Measurements from ENCODE around the gene DCANP1.

Gene DCANP1

GRCh38 chr5:135478938-135479337 is 31.8 kb upstream of the DCANP1 start:
- DNase-seq = no peak

- DNase-seq = no peak
These were observed 30.5 kb upstream of the DCANP1 start for GRCh38 chr5:135477613-135478066.

GRCh38 chr5:135476615-135477581 is 29.8 kb upstream of the DCANP1 start:
- DNase-seq = no peak

GRCh38 chr5:135473956-135474670 is 27.0 kb upstream of the DCANP1 start:
- DNase-seq = no peak

GRCh38 chr5:135472141-135472540 is 25.0 kb upstream of the DCANP1 start:
- DNase-seq = no peak

GRCh38 chr5:135471726-135472125 is 24.6 kb upstream of the DCANP1 start:
- no peak for DNase-seq

- DNase-seq = no peak
These were observed 22.8 kb upstream of the DCANP1 start for GRCh38 chr5:135469911-135470310.

- DNase-seq = no peak
These were observed 21.4 kb upstream of the DCANP1 start for GRCh38 chr5:135468541-135468940.

GRCh38 chr5:135467871-135468485 is 20.8 kb upstream of the DCANP1 start:
- DNase-seq = no peak

- DNase-seq = no peak
These were observed 20.0 kb upstream of the DCANP1 start for GRCh38 chr5:135467051-135467625.

GRCh38 chr5:135466178-135467050 is 19.3 kb upstream of the DCANP1 start:
- peak; percentile 56 for DNase-seq

GRCh38 chr5:135465391-135466122 is 18.4 kb upstream of the DCANP1 start:
- no peak for DNase-seq

GRCh38 chr5:135462304-135462703 is 15.2 kb upstream of the DCANP1 start:
- DNase-seq = peak; percentile 54

- DNase-seq = no peak
These were observed 14.5 kb upstream of the DCANP1 start for GRCh38 chr5:135461481-135462151.

- DNase-seq = no peak
These were observed 13.3 kb upstream of the DCANP1 start for GRCh38 chr5:135460246-135461033.

GRCh38 chr5:135458921-135459331 is 11.8 kb upstream of the DCANP1 start:
- no peak for DNase-seq

GRCh38 chr5:135458356-135458755 is 11.2 kb upstream of the DCANP1 start:
- DNase-seq = no peak

- no peak for DNase-seq
These were observed 10.4 kb upstream of the DCANP1 start for GRCh38 chr5:135457424-135458071.
